HepG2 (cell line): ENCODE measurements around the gene ANKRD17. TPM values are rescaled to one million over a fixed set of nuclear protein-coding genes. Genes with fewer than 3 reads are reported as not detected.

Experiments
- ATAC-seq: fragments of 200-7000 bp; cut with Tn5 transposase; 3 replicates; pipeline ENCODE4 v1.9.1; 2020; ENCODE audit warnings: mild to moderate bottlenecking, moderate library complexity
- BruUV-seq: library from RNA; stranded (reverse); fragments of 400-500 nt; replicated peaks from 2 replicates; lab custom pipeline; 2021; lab: Mats Ljungman, UMichigan
- CTCF ChIA-PET: fragments of 300-600 bp; formaldehyde crosslinking; extraction: SDS; loops from one replicate; lab custom pipeline; 2021; ENCODE audit warnings: low total read pairs, inconsistent platforms, low intra/inter-chr PET ratio; lab: Yijun Ruan, JAX
- POLR2A ChIA-PET: fragments of 350-600 bp; sonication (Branson Sonifier 250); formaldehyde crosslinking; loops from one replicate; lab custom pipeline; 2020; ENCODE audit warnings: antibody characterized with exemption, inconsistent platforms; lab: Yijun Ruan, JAX
- DNase-seq: peaks from one replicate; pipeline ENCODE4 v3.0.0-alpha.2; 2015; ENCODE audit warnings: low spot score
- FAIRE-seq: peaks from 3 replicates; lab custom pipeline; 2011; peaks lifted over from hg19 to GRCh38; lab: Jason Lieb, UNC
- H2AFZ ChIP-seq: one replicate; pipeline ENCODE4 v1.6.1; 2011; ENCODE audit warnings: low read length, inconsistent platforms
- H3K27ac ChIP-seq: fragments of 300-600 bp; 3 replicates; pipeline ENCODE4 v1.8.0; 2011; ENCODE audit warnings: mixed run types, mild to moderate bottlenecking, mixed read lengths, low read length, inconsistent platforms; ENCODE audit not compliant: insufficient read depth; ENCODE audit errors: extremely low read length
- H3K27me3 ChIP-seq, 2 experiments: fragments of 200-600 bp in 1 of 2; 2 replicates in 1 of 2; 3 replicates in 1 of 2; pipeline versions ENCODE4 v1.6.0 to v1.8.0; 2011; ENCODE audit warnings: low read length in 2 of 2, mild to moderate bottlenecking in 2 of 2, moderate library complexity in 2 of 2, inconsistent platforms in 1 of 2; ENCODE audit not compliant: insufficient read depth in 2 of 2, control insufficient read depth in 1 of 2
- H3K36me3 ChIP-seq, 2 experiments: fragments of 200-600 bp in 1 of 2; replicated peaks in 1 of 2; 2 replicates in 1 of 2; 3 replicates in 1 of 2; pipeline versions ENCODE4 v1.5.1 to v1.8.0; 2011; ENCODE audit warnings: low read length in 2 of 2, inconsistent platforms in 1 of 2; ENCODE audit not compliant: insufficient read depth in 2 of 2, control insufficient read depth in 1 of 2
- H3K4me1 ChIP-seq: 2 replicates; pipeline ENCODE4 v1.5.1; 2012; ENCODE audit warnings: low read length, inconsistent platforms; ENCODE audit not compliant: insufficient read depth
- H3K4me2 ChIP-seq: 2 replicates; pipeline ENCODE4 v1.6.0; 2011; ENCODE audit warnings: low read depth, low read length, inconsistent platforms
- H3K4me3 ChIP-seq, 3 experiments: fragments of 200-600 bp in 1 of 3; sonication (generic), shearing (Covaris generic) in 1 of 3; replicated peaks in 1 of 3; 2 replicates each; pipeline ENCODE4 v1.5.1; 2011 to 2016; ENCODE audit warnings: low read length in 3 of 3, inconsistent platforms in 2 of 3, low read depth in 2 of 3, mild to moderate bottlenecking in 2 of 3, control low read depth in 1 of 3, mixed read lengths in 1 of 3; ENCODE audit not compliant: insufficient read depth in 1 of 3
- H3K79me2 ChIP-seq: one replicate; pipeline ENCODE4 v1.6.1; 2011; ENCODE audit warnings: low read length, inconsistent platforms; ENCODE audit not compliant: insufficient read depth
- H3K9ac ChIP-seq: 2 replicates; pipeline ENCODE4 v1.6.0; 2011; ENCODE audit warnings: mild to moderate bottlenecking, low read depth, low read length, inconsistent platforms; ENCODE audit not compliant: insufficient read depth
- H3K9me3 ChIP-seq: 2 replicates; pipeline ENCODE4 v1.5.1; 2012; ENCODE audit warnings: mild to moderate bottlenecking, low read length
- H4K20me1 ChIP-seq: 2 replicates; pipeline ENCODE4 v1.6.0; 2011; ENCODE audit warnings: inconsistent platforms, mild to moderate bottlenecking, low read length, moderate library complexity; ENCODE audit not compliant: insufficient read depth
- CHD4 ChIP-seq: fragments of 200-600 bp; sonication (generic); IDR thresholded peaks from 2 replicates; pipeline ENCODE4 v1.7.0; 2017; ENCODE audit warnings: mild to moderate bottlenecking, low read length, borderline replicate concordance
- CREB1 ChIP-seq, 2 experiments: fragments of 450-650 bp in 1 of 2; IDR thresholded peaks; 2 replicates each; pipeline ENCODE4 v1.6.1; 2016 to 2017; ENCODE audit warnings: control low read depth in 1 of 2, mild to moderate bottlenecking in 1 of 2, missing compliant biosample characterization in 1 of 2, missing genetic modification characterization in 1 of 2
- CREM ChIP-seq, 2 experiments: sonication (generic) in 1 of 2; formaldehyde crosslinking in 1 of 2; IDR thresholded peaks; 2 replicates each; pipeline versions ENCODE4 v1.4.0 to v1.6.1; 2016 to 2020; ENCODE audit warnings: antibody characterized with exemption in 1 of 2, mild to moderate bottlenecking in 1 of 2, missing genetic modification reagents in 1 of 2
- MTF1 ChIP-seq: sonication (generic); formaldehyde crosslinking; IDR thresholded peaks from 2 replicates; pipeline ENCODE4 v1.5.0; 2020; ENCODE audit warnings: missing genetic modification reagents
- MYNN ChIP-seq: sonication (generic); formaldehyde crosslinking; IDR thresholded peaks from 2 replicates; pipeline ENCODE4 v1.4.0; 2020; ENCODE audit warnings: mild to moderate bottlenecking, low read depth, missing genetic modification reagents
- NFATC3 ChIP-seq: sonication (generic); formaldehyde crosslinking; IDR thresholded peaks from 2 replicates; pipeline ENCODE4 v1.5.1; 2020; ENCODE audit warnings: mild to moderate bottlenecking, missing genetic modification reagents
- SMAD1 ChIP-seq: sonication (generic); formaldehyde crosslinking; IDR thresholded peaks from 2 replicates; pipeline ENCODE4 v1.4.0; 2020; ENCODE audit warnings: missing genetic modification reagents, low read depth, mild to moderate bottlenecking, borderline replicate concordance
- STAT5B ChIP-seq: sonication (generic); formaldehyde crosslinking; IDR thresholded peaks from 2 replicates; pipeline ENCODE4 v1.4.0; 2020; ENCODE audit warnings: missing genetic modification reagents
- TBX2 ChIP-seq: sonication (generic); formaldehyde crosslinking; IDR thresholded peaks from 2 replicates; pipeline ENCODE4 v1.5.0; 2020; ENCODE audit warnings: missing genetic modification reagents, mild to moderate bottlenecking, borderline replicate concordance
- ZNF432 ChIP-seq: sonication (generic); formaldehyde crosslinking; IDR thresholded peaks from 2 replicates; pipeline ENCODE4 v1.5.0; 2020; ENCODE audit warnings: missing genetic modification reagents, mild to moderate bottlenecking, borderline replicate concordance
- ZNF446 ChIP-seq: sonication (generic); formaldehyde crosslinking; IDR thresholded peaks from 2 replicates; pipeline ENCODE4 v1.5.0; 2020; ENCODE audit warnings: mild to moderate bottlenecking, missing genetic modification reagents
- ZNF530 ChIP-seq: sonication (generic); formaldehyde crosslinking; IDR thresholded peaks from 2 replicates; pipeline ENCODE4 v1.5.0; 2020; ENCODE audit warnings: low read depth, mild to moderate bottlenecking, missing genetic modification reagents
- ZNF772 ChIP-seq: sonication (generic); formaldehyde crosslinking; IDR thresholded peaks from 2 replicates; pipeline ENCODE4 v1.5.0; 2020; ENCODE audit warnings: mild to moderate bottlenecking, missing genetic modification reagents
- ZNF788 ChIP-seq: sonication (generic); formaldehyde crosslinking; IDR thresholded peaks from 2 replicates; pipeline ENCODE4 v1.5.0; 2020; ENCODE audit warnings: mild to moderate bottlenecking, missing genetic modification reagents, borderline replicate concordance
- WGBS: methylation state at CpG from one replicate; pipeline ENCODE4 v1.1.6; 2017; ENCODE audit warnings: low lambda C conversion rate; 5-methylcytosine and 5-hydroxymethylcytosine counted together
- in situ Hi-C: cut with HindIII; loops from 2 replicates; pipeline ENCODE4 v1.10.0; 2017; ENCODE audit warnings: low pct_unique_long_range_greater_than_20kb; ENCODE audit not compliant: extremely low pct_ligation_motif_present
- intact Hi-C: fragments of 100-400 bp; cut with micrococcal nuclease; formaldehyde crosslinking; loops from one replicate; pipeline ENCODE4 v1.10.0; 2022; ENCODE audit not compliant: unreplicated experiment
- polyA plus RNA-seq, 8 experiments: library from polyadenylated mRNA; depleted of rRNA in 3 of 8; stranded (reverse) in 7 of 8; unstranded in 1 of 8; fragments of >200 nt; fragmentation: Illumina TruSeq in 4 of 8; extraction: Trizol in 4 of 8; gene quantifications; 2 replicates each; pipeline versions ENCODE4 v1.2.1 to v1.2.3, GENCODE V29; 2011 to 2016; ENCODE audit warnings: low read depth in 4 of 8, missing spikeins in 1 of 8, mixed read lengths in 1 of 8; ENCODE audit not compliant: insufficient read depth in 1 of 8
- total RNA-seq, 5 experiments: library from RNA; depleted of rRNA; stranded (reverse); fragments of >200 nt; fragmentation: Illumina TruSeq; extraction: Trizol; gene quantifications; 2 replicates each; pipeline ENCODE4 v1.2.3, GENCODE V29; 2016; ENCODE audit warnings: low read depth in 1 of 5
- TF ChIP-seq, protein P1 (sequence below): sonication (generic); formaldehyde crosslinking; IDR thresholded peaks from 2 replicates; pipeline ENCODE4 v1.8.1; 2022; ENCODE audit warnings: mild to moderate bottlenecking, missing genetic modification reagents
- TF ChIP-seq, protein P2 (sequence below): sonication (generic); formaldehyde crosslinking; IDR thresholded peaks from 2 replicates; pipeline ENCODE4 v1.5.1; 2020; ENCODE audit warnings: missing genetic modification reagents, mild to moderate bottlenecking, borderline replicate concordance

The ANKRD17 gene
- total and polyA plus RNA-seq, 2 of the 13 experiments (the other 11 are each of a cell fraction or from before 2014, with no cell fraction given), result 55.7 to 61.1 TPM

DNA sequence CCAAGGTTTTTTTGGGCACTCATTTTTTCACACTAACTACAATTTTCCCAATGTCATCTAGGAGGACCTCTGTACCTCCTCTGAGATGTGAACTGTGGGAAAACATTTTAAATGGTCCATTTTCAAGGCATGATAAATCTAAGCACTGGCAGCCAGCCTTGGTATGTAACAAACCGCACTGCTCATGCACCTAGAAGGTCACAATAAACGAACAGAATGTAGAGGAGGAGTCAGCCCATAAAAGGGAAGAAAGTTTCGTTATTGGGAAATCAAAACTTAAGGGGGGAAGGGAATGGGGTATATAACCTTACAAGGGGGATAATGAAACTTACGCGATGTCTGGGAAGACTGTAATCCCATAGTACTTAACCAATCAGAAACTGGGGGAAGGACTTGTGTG, 205.5 kb downstream of the ANKRD17 start:
- intact Hi-C loops, result no loop called here
- H3K4me1 ChIP-seq, result no peaks in the 10 kb centered on the region
- H3K9me3 ChIP-seq, result no peaks in the 10 kb centered on the region
- H3K27ac ChIP-seq, result no peak overlapping the region
- no peak overlapping the region for H3K4me3 ChIP-seq
- BruUV-seq, result no TSS peak
- no peak for TF ChIP-seq ZNF446 (CRISPR knock-in tag)
- no peak for TF ChIP-seq CREM (IDR thresholded peaks at IDR 0.05)
- TF ChIP-seq CREM (CRISPR knock-in tag; IDR thresholded peaks at IDR 0.05), result no peak
- TF ChIP-seq, protein P1, sequence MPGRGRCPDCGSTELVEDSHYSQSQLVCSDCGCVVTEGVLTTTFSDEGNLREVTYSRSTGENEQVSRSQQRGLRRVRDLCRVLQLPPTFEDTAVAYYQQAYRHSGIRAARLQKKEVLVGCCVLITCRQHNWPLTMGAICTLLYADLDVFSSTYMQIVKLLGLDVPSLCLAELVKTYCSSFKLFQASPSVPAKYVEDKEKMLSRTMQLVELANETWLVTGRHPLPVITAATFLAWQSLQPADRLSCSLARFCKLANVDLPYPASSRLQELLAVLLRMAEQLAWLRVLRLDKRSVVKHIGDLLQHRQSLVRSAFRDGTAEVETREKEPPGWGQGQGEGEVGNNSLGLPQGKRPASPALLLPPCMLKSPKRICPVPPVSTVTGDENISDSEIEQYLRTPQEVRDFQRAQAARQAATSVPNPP (CRISPR knock-in tag), result no peak
- no peak for TF ChIP-seq TBX2 (CRISPR knock-in tag)
- no peak for TF ChIP-seq ZNF788 (CRISPR knock-in tag)
- TF ChIP-seq, protein P2, sequence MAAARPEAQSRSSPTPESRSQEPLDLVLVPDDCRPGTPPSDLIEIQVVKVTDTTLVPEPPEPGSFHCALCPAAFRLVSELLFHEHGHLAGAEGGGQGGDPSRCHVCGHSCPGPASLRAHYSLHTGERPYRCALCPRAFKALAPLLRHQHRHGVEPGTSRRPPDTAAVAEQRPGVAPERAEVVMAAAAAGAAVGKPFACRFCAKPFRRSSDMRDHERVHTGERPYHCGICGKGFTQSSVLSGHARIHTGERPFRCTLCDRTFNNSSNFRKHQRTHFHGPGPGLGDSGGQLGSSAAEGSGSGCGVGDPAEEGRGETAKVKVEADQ (CRISPR knock-in tag), result no peak
- TF ChIP-seq CHD4, result no peak
- TF ChIP-seq ZNF530 (CRISPR knock-in tag), result no peak
- TF ChIP-seq MTF1, result no peak
- no peak for TF ChIP-seq CREB1 (IDR thresholded peaks at IDR 0.05)
- TF ChIP-seq CREB1 (CRISPR knock-in tag; IDR thresholded peaks at IDR 0.05), result no peak
- TF ChIP-seq STAT5B (CRISPR knock-in tag), result no peak
- no peak for TF ChIP-seq ZNF432 (CRISPR knock-in tag)
- TF ChIP-seq ZNF772 (CRISPR knock-in tag), result no peak
- TF ChIP-seq MYNN (CRISPR knock-in tag), result no peak
- TF ChIP-seq NFATC3, result no peak
- TF ChIP-seq SMAD1 (CRISPR knock-in tag), result no peak
- H3K27me3 ChIP-seq, result no peaks in the 10 kb centered on the region
- no peaks in the 10 kb centered on the region for H4K20me1 ChIP-seq
- H3K79me2 ChIP-seq, result no peaks in the 10 kb centered on the region
- CTCF ChIA-PET, result no interaction called here
- ATAC-seq (no peak), FAIRE-seq (no peak), DNase-seq (no peak)
- in situ Hi-C loops, result no loop called here
- H2AFZ ChIP-seq, result no peak overlapping the region
- peaks cover 0 to 8% of the 10 kb centered on the region in 2 experiments; a peak in 2 of 5 replicates for H3K36me3 ChIP-seq
- H3K9ac ChIP-seq, result no peak overlapping the region
- POLR2A ChIA-PET, result no interaction called here
- WGBS, result 91% methylated on average over 5 of the region's 5 CpGs
- no peak overlapping the region for H3K4me2 ChIP-seq
